ENCODE results near the gene GABPB2. TPM values are rescaled to one million over a fixed set of nuclear protein-coding genes. Genes with fewer than 3 reads are reported as not detected.

The GABPB2 gene
- total and polyA plus RNA-seq, 5 donors from 2014 or later, result 5.4 to 26.4 (median 6.5) TPM

- H3K4me3 ChIP-seq (ENCODE audit: low read depth, low read length), result no peak overlapping the region
- Mint-ChIP-seq H3K4me1 (peaks cover 0 to 13% (median 2%) of the 10 kb centered on the region in 4 donors), H3K4me3 (no peak overlapping the region), H3K27me3 (no peaks in the 10 kb centered on the region), H3K27ac (no peak overlapping the region), H3K9me3 (no peaks in the 10 kb centered on the region), H3K36me3 (peaks cover 12% of the 10 kb centered on the region)
- no peaks in the 10 kb centered on the region for H3K9me3 ChIP-seq (ENCODE audit: control insufficient read depth in 2 of 2, low read length in 2 of 2)
- H3K36me3 ChIP-seq (ENCODE audit: control insufficient read depth, insufficient read depth, low read length), result no peaks in the 10 kb centered on the region
- H3K4me1 ChIP-seq (ENCODE audit: control insufficient read depth, insufficient read depth, low read length, poor library complexity, severe bottlenecking), result peaks cover 11% of the 10 kb centered on the region
- ATAC-seq (ENCODE audit: low read depth in 2 of 2) (no peak), DNase-seq (no peak)
- H3K27ac ChIP-seq (ENCODE audit: insufficient read depth, low read length, poor library complexity, severe bottlenecking), result no peak overlapping the region
- no peaks in the 10 kb centered on the region for H3K27me3 ChIP-seq (ENCODE audit: control insufficient read depth, insufficient read depth, low read length)
Observed at GRCh38 chr1:151134991-151135390, 64.4 kb downstream of the GABPB2 start.

DNA sequence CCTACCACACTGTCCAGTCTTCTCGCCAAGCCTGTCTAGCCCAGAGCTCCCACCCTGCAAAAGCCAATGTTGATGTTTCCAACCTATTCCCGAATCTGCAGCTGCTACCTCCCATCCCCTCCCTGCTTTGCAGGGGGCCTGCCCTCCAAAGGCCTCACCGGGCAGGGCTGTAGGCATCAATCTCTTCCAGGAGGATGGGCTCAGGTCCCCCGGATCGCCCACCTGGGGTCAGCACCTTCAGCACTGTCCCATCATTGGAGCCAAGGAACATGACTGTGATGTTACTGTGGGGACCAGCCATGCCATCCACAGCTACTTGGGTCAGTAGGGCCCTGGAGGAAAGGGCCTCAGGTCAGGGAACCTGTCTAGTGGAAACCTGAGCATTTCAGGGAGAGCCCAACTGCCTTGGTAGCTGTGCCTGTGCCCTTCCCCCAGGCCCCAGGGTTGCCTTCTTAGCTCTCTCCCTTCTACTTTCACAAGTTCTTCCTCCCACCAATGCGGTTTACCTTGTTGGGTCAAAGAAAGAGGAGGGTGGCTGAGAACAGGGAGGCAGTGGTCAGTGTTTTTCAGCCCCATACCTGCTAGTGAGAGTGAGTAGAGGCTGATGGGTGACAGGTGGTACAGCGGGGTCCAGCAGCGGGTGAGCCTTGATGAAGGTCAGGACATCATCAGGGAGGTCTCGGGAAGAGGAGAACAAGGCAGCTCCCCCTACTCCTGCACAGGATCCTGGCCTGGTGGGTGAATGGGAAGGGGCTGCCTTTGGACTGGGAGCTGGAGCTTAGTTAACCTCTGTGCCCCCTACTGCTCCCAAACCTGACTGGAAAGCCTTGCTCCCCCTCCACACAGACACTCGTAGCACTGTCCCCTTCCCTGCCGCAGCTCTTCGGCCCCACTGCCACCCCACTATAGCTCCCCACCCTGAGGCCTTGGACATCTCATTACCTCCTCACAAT, 65.1 kb downstream of the GABPB2 start:
- H3K4me3 ChIP-seq (ENCODE audit: low read depth, low read length), result no peak overlapping the region
- peaks cover 12% of the 10 kb centered on the region for H3K36me3 Mint-ChIP-seq
- no peaks in the 10 kb centered on the region for H3K27me3 ChIP-seq (ENCODE audit: control insufficient read depth, insufficient read depth, low read length)
- no peak overlapping the region for H3K4me3 Mint-ChIP-seq
- DNase-seq, result no peak
- no peaks in the 10 kb centered on the region for H3K9me3 ChIP-seq (ENCODE audit: control insufficient read depth in 2 of 2, low read length in 2 of 2)
- peaks cover 11% of the 10 kb centered on the region for H3K4me1 ChIP-seq (ENCODE audit: control insufficient read depth, insufficient read depth, low read length, poor library complexity, severe bottlenecking)
- no peaks in the 10 kb centered on the region for H3K27me3 Mint-ChIP-seq
- ATAC-seq (ENCODE audit: low read depth in 2 of 2), result no peak
- no peaks in the 10 kb centered on the region for H3K36me3 ChIP-seq (ENCODE audit: control insufficient read depth, insufficient read depth, low read length)
- H3K27ac Mint-ChIP-seq, result peak overlapping the region in 1 of 3 donors; percentile 20
- no peak overlapping the region for H3K27ac ChIP-seq (ENCODE audit: insufficient read depth, low read length, poor library complexity, severe bottlenecking)
- H3K9me3 Mint-ChIP-seq, result no peaks in the 10 kb centered on the region
- H3K4me1 Mint-ChIP-seq, result peaks cover 0 to 10% (median 2%) of the 10 kb centered on the region in 4 donors

DNA sequence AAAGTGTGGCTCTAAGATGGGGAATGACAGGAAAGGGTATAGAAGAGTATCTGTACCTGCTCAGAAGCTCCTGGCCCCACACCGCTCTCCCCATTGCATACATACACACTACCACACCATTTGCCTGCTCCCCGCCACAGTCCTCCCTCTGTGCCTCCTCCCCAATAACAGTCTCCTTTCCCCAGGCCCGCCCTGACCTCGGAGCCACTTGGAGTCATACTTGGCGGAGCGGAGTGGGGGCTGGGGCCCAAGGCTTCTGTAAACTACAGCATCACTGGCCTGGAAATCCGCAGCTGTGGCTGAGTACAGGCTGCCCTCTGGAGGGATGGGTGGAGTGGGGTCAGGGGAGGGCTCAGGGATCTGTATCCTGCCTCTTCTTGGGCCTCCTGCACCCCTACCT, 67.2 kb downstream of the GABPB2 start:
- no peak for ATAC-seq (ENCODE audit: low read depth in 2 of 2)
- H3K27ac Mint-ChIP-seq, result no peak overlapping the region
- H3K27me3 Mint-ChIP-seq, result no peaks in the 10 kb centered on the region
- H3K27ac ChIP-seq (ENCODE audit: insufficient read depth, low read length, poor library complexity, severe bottlenecking), result no peak overlapping the region
- H3K4me3 Mint-ChIP-seq, result no peak overlapping the region
- DNase-seq, result no peak
- peaks cover 12% of the 10 kb centered on the region for H3K36me3 Mint-ChIP-seq
- no peak overlapping the region for H3K4me3 ChIP-seq (ENCODE audit: low read depth, low read length)
- no peaks in the 10 kb centered on the region for H3K36me3 ChIP-seq (ENCODE audit: control insufficient read depth, insufficient read depth, low read length)
- no peaks in the 10 kb centered on the region for H3K9me3 Mint-ChIP-seq
- H3K27me3 ChIP-seq (ENCODE audit: control insufficient read depth, insufficient read depth, low read length), result no peaks in the 10 kb centered on the region
- H3K4me1 ChIP-seq (ENCODE audit: control insufficient read depth, insufficient read depth, low read length, poor library complexity, severe bottlenecking), result no peaks in the 10 kb centered on the region
- H3K9me3 ChIP-seq (ENCODE audit: control insufficient read depth in 2 of 2, low read length in 2 of 2), result no peaks in the 10 kb centered on the region
- H3K4me1 Mint-ChIP-seq, result peaks cover 0 to 2% (median 0%) of the 10 kb centered on the region in 4 donors

- Histone ChIP-seq H3K36me3 (ENCODE audit: control insufficient read depth, insufficient read depth, low read length) (no peaks in the 10 kb centered on the region), H3K27me3 (ENCODE audit: control insufficient read depth, insufficient read depth, low read length) (no peaks in the 10 kb centered on the region), H3K27ac (ENCODE audit: insufficient read depth, low read length, poor library complexity, severe bottlenecking) (no peak overlapping the region), H3K9me3 (ENCODE audit: control insufficient read depth in 2 of 2, low read length in 2 of 2) (no peaks in the 10 kb centered on the region), H3K4me1 (ENCODE audit: control insufficient read depth, insufficient read depth, low read length, poor library complexity, severe bottlenecking) (peaks cover 23% of the 10 kb centered on the region), H3K4me3 (ENCODE audit: low read depth, low read length) (no peak overlapping the region)
- Mint-ChIP-seq H3K27me3 (peaks cover 8% of the 10 kb centered on the region), H3K36me3 (peaks cover 2% of the 10 kb centered on the region), H3K4me3 (no peak overlapping the region), H3K27ac (no peak overlapping the region), H3K9me3 (no peaks in the 10 kb centered on the region), H3K4me1 (peaks cover 0 to 21% (median 4%) of the 10 kb centered on the region in 4 donors)
- ATAC-seq (ENCODE audit: low read depth in 2 of 2) (no peak), DNase-seq (no peak)
Observed at GRCh38 chr1:151142411-151143056, 72.0 kb downstream of the GABPB2 start.

- H3K27me3 ChIP-seq (ENCODE audit: control insufficient read depth, insufficient read depth, low read length), result no peaks in the 10 kb centered on the region
- ATAC-seq (ENCODE audit: low read depth in 2 of 2), result no peak
- Mint-ChIP-seq H3K9me3 (no peaks in the 10 kb centered on the region), H3K27me3 (peaks cover 12% of the 10 kb centered on the region), H3K4me1 (peaks cover 0 to 23% (median 4%) of the 10 kb centered on the region in 4 donors), H3K27ac (no peak overlapping the region), H3K4me3 (no peak overlapping the region), H3K36me3 (peaks cover 2% of the 10 kb centered on the region)
- H3K4me3 ChIP-seq (ENCODE audit: low read depth, low read length), result no peak overlapping the region
- H3K9me3 ChIP-seq (ENCODE audit: control insufficient read depth in 2 of 2, low read length in 2 of 2), result no peaks in the 10 kb centered on the region
- no peak overlapping the region for H3K27ac ChIP-seq (ENCODE audit: insufficient read depth, low read length, poor library complexity, severe bottlenecking)
- no peak for DNase-seq
- H3K36me3 ChIP-seq (ENCODE audit: control insufficient read depth, insufficient read depth, low read length), result no peaks in the 10 kb centered on the region
- H3K4me1 ChIP-seq (ENCODE audit: control insufficient read depth, insufficient read depth, low read length, poor library complexity, severe bottlenecking), result peaks cover 23% of the 10 kb centered on the region
Observed at GRCh38 chr1:151143057-151143435, 72.5 kb downstream of the GABPB2 start.

DNA sequence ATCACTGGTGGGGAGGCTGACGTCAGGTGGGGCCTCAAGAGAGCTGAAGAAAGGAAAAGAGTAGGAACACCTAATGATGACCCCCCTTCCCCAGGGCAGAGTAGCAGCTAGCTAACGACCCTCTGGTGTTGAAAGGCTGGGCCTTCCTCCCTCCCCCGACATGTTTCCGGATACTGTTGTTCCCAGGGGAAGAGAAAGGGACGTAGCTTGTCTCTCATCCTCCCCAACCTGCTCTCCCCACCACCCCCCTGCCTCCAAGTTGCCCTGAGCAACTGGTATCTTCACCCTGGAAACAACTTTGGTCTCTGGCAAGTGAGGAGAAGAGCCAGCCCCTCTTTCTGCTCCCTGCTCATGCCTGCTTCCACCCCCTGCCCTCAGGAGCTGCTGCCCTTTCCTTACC, 73.4 kb downstream of the GABPB2 start:
- H3K27ac ChIP-seq (ENCODE audit: insufficient read depth, low read length, poor library complexity, severe bottlenecking), result no peak overlapping the region
- H3K36me3 ChIP-seq (ENCODE audit: control insufficient read depth, insufficient read depth, low read length), result no peaks in the 10 kb centered on the region
- H3K4me1 ChIP-seq (ENCODE audit: control insufficient read depth, insufficient read depth, low read length, poor library complexity, severe bottlenecking), result peaks cover 23% of the 10 kb centered on the region
- peaks cover 0 to 23% (median 4%) of the 10 kb centered on the region in 4 donors for H3K4me1 Mint-ChIP-seq
- peaks cover 2% of the 10 kb centered on the region for H3K36me3 Mint-ChIP-seq
- DNase-seq (no peak), ATAC-seq (ENCODE audit: low read depth in 2 of 2) (no peak)
- peaks cover 13% of the 10 kb centered on the region for H3K27me3 Mint-ChIP-seq
- peak overlapping the region in 1 of 4 donors; percentile 93 for H3K4me3 Mint-ChIP-seq
- H3K4me3 ChIP-seq (ENCODE audit: low read depth, low read length), result no peak overlapping the region
- no peaks in the 10 kb centered on the region for H3K9me3 Mint-ChIP-seq
- H3K27ac Mint-ChIP-seq, result peak overlapping the region in 1 of 3 donors; percentile 64
- H3K9me3 ChIP-seq (ENCODE audit: control insufficient read depth in 2 of 2, low read length in 2 of 2), result no peaks in the 10 kb centered on the region
- no peaks in the 10 kb centered on the region for H3K27me3 ChIP-seq (ENCODE audit: control insufficient read depth, insufficient read depth, low read length)

- Histone ChIP-seq H3K4me1 (ENCODE audit: control insufficient read depth, insufficient read depth, low read length, poor library complexity, severe bottlenecking) (peaks cover 23% of the 10 kb centered on the region), H3K9me3 (ENCODE audit: control insufficient read depth in 2 of 2, low read length in 2 of 2) (no peaks in the 10 kb centered on the region), H3K36me3 (ENCODE audit: control insufficient read depth, insufficient read depth, low read length) (no peaks in the 10 kb centered on the region), H3K27ac (ENCODE audit: insufficient read depth, low read length, poor library complexity, severe bottlenecking) (no peak overlapping the region), H3K27me3 (ENCODE audit: control insufficient read depth, insufficient read depth, low read length) (no peaks in the 10 kb centered on the region), H3K4me3 (ENCODE audit: low read depth, low read length) (no peak overlapping the region)
- H3K4me3 Mint-ChIP-seq, result peak overlapping the region; percentile 34 to 93 (median 58)
- peaks cover 13% of the 10 kb centered on the region for H3K27me3 Mint-ChIP-seq
- H3K4me1 Mint-ChIP-seq, result peaks cover 0 to 23% (median 4%) of the 10 kb centered on the region in 4 donors
- H3K27ac Mint-ChIP-seq, result peak overlapping the region in 1 of 3 donors; percentile 64
- H3K36me3 Mint-ChIP-seq, result peaks cover 2% of the 10 kb centered on the region
- DNase-seq, result no peak
- no peaks in the 10 kb centered on the region for H3K9me3 Mint-ChIP-seq
- no peak for ATAC-seq (ENCODE audit: low read depth in 2 of 2)
Observed at GRCh38 chr1:151144474-151145303, 74.1 kb downstream of the GABPB2 start.

All from CD4-positive, CD25-positive, alpha-beta regulatory T cell (primary cell).